HG03066 (cell line): ENCODE measurements around the gene SEC31B.

ENCODE experiments used
- ATAC-seq: cut with Tn5 transposase; IDR thresholded peaks from one replicate; pipeline ENCODE4 v1.9.1; 2021; ENCODE audit warnings: low read depth; ENCODE audit not compliant: unreplicated experiment

The SEC31B gene

DNA sequence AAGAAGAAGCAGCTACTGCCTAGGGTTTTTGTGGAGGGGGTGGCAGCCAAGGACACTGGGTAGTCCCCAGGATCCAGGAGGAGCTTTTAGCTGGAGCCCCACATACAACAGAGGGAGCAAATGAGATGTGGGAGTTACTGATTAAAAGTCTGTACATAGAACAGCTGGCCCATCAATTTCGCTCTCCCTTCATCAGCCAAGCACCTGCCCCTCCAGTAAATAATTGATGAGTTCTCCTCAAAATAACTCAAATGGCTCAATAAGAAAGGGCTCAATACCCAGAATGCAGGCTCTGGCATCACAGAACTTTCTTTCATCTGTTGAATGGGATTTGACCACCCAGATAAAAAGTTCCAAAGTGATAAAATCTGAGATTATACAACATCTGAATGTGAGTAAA lies 72.0 kb downstream of the SEC31B start:
- no peak for ATAC-seq

DNA sequence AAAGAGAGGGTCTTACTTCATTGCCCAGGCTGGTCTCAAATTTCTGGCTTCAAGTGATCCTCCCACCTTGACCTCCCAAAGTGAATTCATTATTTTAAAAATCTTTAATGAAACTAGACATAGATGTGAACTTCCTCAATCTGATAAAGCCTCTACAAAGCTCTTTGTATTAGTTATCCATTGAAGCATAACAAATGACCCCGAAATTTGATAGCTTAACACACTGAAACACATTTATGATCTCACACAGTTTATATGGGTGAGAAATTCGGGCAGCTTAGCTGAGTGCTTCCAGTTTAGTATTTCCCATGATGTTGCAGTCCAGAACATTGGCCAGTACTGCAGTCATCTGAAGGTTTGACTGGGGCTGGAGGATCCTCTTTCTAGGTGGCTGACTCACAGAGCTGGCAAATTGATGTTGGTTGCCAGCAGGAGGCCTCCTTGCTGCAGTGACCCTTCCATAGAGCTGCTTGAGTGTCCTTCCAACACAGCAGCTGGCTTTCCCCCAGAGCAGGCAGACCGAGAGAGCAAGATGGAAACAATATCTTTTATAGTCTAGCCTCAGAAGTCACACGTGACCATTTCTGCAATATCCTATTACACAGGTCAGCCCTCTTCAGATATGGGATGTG lies 73.4 kb downstream of the SEC31B start:
- no peak for ATAC-seq

DNA sequence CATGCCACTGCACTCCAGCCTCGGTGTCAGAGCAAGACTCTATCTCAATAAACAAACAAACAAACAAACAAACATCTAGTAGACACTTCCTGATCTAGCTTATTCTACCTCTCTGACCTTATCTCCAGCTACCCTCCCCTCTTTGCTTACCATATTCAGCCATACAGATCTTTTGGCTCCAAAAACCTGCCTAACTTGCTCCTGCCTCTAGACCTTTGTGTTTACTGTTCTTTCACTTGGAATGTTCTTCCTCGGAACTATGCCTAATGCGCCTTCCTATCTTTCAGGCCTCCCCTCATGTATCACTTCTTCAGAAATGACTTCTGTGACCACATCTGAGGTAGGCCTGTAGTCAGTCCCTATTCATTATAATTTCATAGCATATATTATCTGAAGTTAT lies 77.1 kb downstream of the SEC31B start:
- no peak for ATAC-seq

DNA sequence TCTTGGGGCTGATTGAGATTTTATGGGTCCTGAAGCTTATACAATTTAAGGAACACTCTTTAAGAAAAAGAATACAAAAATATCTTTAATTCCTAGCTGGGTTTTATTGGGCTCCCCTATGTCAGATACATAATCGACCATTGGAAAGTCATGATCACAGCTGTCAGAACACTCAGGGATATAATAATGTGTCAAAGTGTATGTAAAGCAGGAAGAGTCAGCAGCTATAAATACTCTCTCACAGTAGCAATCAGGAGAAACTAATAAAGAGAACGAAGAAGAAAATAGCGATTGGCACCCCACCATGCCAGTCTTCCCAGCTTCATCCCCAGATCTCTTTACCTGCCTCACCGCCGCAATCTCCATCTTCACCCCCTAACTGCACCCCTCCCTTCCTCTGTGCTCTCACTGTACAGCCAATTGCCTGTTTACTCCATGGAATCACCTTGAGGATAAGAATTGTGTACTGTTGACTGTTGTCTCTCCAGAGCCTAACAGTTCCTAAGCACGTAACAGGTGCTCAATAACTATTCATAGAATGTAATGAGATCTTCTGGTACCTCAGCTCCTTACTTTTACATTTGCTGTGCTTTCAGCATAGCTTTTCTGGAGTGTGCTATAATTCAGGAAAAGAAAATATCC lies 80.9 kb downstream of the SEC31B start:
- no peak for ATAC-seq
